GM15510 (cell line): ENCODE results near the gene MID2.

Experiments used
- POLR2A ChIP-seq: IDR thresholded peaks from 3 replicates; pipeline ENCODE4 v1.6.1; 2011; ENCODE audit warnings: borderline replicate concordance; ENCODE audit not compliant: insufficient read length; ENCODE audit errors: extremely low read depth

MID2 gene

GRCh38 chrX:107825698-107826237 lies at the start of gene MID2:
MID2 (plus strand) TSS chrX:107825866; CDS start chrX:107826427, 561 bp downstream.
- TF ChIP-seq POLR2A, result no peak

GRCh38 chrX:107776649-107777535 lies 48.8 kb upstream of the MID2 start:
- TF ChIP-seq POLR2A, result no peak

- TF ChIP-seq POLR2A, result no peak
Measured at GRCh38 chrX:107777536-107777832, 48.2 kb upstream of the MID2 start, which contains the start of gene NCBP2L. NCBP2L (plus strand) TSS chrX:107777733; CDS start chrX:107794221, 16,488 bp downstream.

GRCh38 chrX:107780525-107780924 lies 45.1 kb upstream of the MID2 start:
- no peak for TF ChIP-seq POLR2A

- TF ChIP-seq POLR2A, result no peak
Measured at GRCh38 chrX:107787827-107788226, 37.8 kb upstream of the MID2 start.

- TF ChIP-seq POLR2A, result no peak
Measured at GRCh38 chrX:107804427-107804826, 21.2 kb upstream of the MID2 start.

GRCh38 chrX:107805179-107805578 lies 20.5 kb upstream of the MID2 start:
- no peak for TF ChIP-seq POLR2A

GRCh38 chrX:107818900-107819521 lies 6.7 kb upstream of the MID2 start:
- no peak for TF ChIP-seq POLR2A

GRCh38 chrX:107823042-107823441 lies 2.6 kb upstream of the MID2 start:
- no peak for TF ChIP-seq POLR2A

GRCh38 chrX:107823456-107823855 lies 2.2 kb upstream of the MID2 start:
- TF ChIP-seq POLR2A, result no peak

- TF ChIP-seq POLR2A, result no peak
Measured at GRCh38 chrX:107826238-107827029, 768 bp downstream of the MID2 start.

- TF ChIP-seq POLR2A, result no peak
Measured at GRCh38 chrX:107827030-107827831, 1.6 kb downstream of the MID2 start.

- TF ChIP-seq POLR2A, result no peak
Measured at GRCh38 chrX:107827852-107828251, 2.2 kb downstream of the MID2 start.

GRCh38 chrX:107829878-107830277 lies 4.2 kb downstream of the MID2 start:
- no peak for TF ChIP-seq POLR2A
